Measurements from ENCODE around the gene NDUFS2.

GRCh38 chr1:161260376-161261260, 58.5 kb downstream of the NDUFS2 start:
- TF ChIP-seq CTCF (IDR thresholded peaks at IDR 0.05) = no peak
- no peak for TF ChIP-seq POLR2AphosphoS5 (IDR thresholded peaks at IDR 0.05)
